SIG-M5 (cell line): ENCODE data around the gene PHF13.

Source experiments
- DNase-seq: peaks from one replicate; lab custom pipeline; 2025; lab: John Stamatoyannopoulos, UW

Gene PHF13

DNA sequence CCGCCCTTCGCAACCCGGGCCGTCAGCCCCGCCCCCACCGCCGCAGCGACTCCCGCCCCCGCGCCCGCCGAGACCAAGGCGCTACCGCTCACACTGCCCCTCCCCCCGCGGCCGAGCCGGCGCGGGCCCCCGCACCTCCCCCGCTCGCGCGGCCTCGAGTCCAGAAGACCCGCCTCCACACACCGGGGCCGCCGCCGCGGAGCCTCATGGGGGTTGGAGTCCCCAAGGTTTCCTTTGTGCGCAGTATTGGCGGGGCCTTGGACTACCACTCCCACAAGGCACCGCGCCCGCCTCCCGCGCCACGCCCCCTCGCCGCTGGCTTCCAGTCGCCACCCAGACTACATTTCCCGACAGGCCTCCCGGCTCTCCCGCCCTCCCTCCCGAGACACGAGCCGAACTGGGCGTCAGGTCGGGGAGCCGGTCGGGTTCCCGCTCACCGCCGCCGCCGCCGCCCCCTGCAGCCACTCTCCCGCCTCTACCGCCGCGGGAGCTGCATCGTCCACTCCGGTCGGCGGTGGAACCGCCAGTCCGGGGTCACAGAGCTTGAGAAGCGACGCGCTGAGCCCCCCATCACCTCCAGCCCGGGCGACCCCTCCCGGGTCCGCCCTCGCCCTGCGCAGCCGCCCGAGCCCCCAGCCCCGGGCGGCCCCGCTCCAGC, at the start of gene PHF13:
PHF13 (plus strand) TSS at position 371 of the 658 bp plus-strand sequence. CDS start 336 bp downstream, outside the sequence.
- DNase-seq, result peak; percentile 85

DNA sequence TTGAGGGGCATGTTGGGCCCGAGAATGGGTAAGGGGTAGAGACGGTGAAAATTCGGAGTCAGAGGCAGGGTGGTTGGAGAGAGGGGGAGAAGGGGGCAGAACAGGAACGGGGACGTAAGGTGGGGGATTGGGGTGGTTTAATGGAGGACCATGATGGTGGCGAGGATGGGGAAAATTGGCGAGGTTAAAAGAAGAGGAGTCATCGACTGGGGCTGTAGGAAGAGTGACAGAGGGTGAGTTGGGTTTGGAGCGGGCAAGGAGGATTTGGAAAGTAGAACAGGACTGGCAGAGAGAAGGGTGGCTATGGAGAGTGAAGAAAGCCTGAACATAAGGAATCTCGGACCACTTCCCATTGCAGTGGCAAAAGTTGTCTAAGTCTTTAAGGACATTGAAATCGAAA, 44.5 kb upstream of the PHF13 start:
- DNase-seq, result no peak

DNA sequence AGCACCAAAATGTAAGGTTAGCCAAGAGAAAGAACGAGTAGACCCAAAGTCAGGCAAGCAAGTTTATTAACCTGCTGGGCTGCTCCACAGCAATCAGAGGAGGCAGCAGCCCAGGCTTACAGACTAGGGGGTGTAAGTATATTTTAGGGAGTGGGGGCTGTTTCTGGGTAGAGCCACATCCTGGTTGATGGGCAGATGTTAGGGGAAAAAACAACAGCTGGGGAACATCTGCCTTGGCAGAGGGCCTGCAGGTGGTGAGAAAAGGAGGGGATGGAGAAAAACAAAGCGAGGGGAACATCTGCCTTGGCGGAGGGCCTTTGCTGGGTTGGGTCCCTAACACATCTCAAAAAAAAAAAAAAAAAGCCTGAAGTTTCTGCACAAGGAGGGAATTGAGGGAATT, 43.4 kb upstream of the PHF13 start:
- no peak for DNase-seq

DNA sequence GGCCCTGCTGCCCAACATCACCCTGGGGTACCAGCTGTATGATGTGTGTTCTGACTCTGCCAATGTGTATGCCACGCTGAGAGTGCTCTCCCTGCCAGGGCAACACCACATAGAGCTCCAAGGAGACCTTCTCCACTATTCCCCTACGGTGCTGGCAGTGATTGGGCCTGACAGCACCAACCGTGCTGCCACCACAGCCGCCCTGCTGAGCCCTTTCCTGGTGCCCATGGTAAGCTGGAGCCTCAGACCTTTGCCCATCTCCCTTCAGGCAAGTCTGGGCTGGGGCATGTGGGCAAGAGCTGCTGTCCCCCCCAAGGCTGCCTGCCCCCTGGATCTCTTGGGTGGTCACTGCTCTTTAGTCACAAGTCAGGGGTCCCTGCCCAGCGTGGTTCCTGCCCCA, 42.5 kb upstream of the PHF13 start:
- no peak for DNase-seq

DNA sequence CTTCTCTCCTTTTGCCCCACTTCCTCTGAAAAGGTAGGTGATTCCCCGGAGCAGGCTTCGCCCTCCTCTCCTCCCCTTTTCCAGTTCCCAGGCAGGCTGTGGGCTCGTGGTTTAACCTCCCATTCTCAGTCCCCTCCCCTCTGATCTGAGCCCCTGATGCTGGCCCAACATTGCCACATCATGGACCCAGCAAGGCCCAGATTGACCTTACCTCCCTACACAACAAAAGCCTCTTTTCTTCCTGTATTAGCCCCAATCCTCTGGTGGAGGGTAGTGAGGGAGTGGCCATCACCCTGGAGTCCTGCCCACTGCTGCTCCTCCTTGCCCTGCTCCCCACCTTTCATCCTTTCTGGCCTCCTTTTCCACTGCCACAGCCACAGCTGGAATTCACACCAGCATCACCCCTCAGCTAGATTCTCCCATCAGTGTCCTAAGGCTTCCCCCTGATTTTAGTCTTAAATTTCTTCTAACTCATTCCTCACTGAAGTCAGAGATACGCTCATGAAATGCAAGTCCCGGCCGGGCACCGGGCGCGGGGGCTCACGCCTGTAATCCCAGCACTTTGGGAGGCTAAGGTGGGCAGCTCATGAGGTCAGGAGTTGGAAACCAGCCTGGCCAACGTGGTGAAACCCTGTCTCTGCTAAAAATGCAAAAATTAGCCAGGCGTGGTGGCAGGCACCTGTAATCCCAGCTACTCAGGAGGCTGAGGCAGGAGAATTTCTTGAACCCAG, 40.7 kb upstream of the PHF13 start:
- DNase-seq, result no peak

DNA sequence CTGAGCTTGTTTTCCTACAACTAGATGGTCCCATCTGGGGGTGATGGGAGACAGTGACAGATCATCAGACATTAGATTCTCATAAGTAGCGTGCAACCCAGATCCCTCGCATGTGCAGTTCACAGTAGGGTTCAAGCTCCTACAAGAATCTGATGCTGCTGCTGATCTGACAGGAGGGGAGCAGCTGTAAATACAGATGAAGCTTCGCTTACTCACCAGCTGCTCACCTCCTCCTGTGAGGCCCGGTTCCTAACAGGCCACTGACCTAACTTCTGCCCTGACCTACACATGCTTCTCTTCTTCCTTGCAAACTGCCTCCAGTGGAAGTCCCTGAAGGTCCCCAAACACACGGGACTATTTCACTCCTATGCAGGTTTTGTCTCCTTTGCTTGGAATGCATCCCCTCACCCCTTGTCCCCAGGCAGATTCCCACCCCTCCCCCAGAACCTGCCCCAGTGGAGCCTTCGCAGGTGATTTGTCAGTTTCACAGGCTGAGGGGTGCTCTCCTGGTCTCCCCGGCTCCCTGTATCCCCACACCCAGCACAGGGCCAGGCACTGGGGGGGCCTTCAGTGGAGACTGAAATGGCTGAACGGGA, 39.4 kb upstream of the PHF13 start:
- DNase-seq, result no peak

DNA sequence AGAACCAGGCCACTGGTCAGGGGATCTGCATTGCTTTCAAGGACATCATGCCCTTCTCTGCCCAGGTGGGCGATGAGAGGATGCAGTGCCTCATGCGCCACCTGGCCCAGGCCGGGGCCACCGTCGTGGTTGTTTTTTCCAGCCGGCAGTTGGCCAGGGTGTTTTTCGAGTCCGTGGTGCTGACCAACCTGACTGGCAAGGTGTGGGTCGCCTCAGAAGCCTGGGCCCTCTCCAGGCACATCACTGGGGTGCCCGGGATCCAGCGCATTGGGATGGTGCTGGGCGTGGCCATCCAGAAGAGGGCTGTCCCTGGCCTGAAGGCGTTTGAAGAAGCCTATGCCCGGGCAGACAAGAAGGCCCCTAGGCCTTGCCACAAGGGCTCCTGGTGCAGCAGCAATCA, 38.7 kb upstream of the PHF13 start:
- DNase-seq, result no peak

DNA sequence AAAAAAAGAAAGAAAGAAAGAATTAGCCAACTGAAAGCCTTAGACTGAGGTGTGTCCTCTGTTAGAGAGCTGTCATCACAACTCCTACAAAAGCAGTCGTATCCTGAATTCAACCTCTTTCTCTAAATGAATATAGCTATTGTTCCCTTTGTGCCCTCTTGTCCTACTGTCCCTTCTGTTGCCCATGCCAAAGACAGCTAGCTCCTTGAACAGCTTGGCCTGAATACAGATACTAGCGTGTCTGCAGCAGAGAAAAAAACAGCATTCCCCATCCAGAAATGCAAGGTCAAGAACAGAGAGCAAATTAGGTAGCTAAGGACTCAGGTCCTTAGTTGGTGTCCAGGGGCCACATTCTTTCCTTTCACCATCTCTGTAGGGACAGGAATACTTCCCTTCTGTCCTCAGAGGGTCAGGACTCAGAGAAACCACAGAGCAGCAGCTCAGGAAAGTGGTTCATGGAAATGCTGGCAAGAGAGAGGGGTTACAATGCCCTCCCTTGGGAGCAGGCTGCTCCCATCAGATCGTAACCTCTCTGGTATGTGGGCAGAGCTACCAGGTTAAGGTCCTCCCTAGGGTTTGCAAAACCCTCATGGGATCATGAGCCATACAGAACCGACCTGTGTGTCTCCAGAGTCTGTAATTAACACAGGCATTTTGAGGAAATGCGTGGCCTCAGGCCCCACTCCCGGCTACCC, 35.6 kb upstream of the PHF13 start:
- DNase-seq, result no peak

DNA sequence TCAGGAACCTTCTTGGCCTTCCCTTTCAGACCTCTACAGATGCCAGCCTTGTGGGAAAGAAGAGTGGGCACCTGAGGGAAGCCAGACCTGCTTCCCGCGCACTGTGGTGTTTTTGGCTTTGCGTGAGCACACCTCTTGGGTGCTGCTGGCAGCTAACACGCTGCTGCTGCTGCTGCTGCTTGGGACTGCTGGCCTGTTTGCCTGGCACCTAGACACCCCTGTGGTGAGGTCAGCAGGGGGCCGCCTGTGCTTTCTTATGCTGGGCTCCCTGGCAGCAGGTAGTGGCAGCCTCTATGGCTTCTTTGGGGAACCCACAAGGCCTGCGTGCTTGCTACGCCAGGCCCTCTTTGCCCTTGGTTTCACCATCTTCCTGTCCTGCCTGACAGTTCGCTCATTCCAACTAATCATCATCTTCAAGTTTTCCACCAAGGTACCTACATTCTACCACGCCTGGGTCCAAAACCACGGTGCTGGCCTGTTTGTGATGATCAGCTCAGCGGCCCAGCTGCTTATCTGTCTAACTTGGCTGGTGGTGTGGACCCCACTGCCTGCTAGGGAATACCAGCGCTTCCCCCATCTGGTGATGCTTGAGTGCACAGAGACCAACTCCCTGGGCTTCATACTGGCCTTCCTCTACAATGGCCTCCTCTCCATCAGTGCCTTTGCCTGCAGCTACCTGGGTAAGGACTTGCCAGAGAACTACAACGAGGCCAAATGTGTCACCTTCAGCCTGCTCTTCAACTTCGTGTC, 34.7 kb upstream of the PHF13 start:
- no peak for DNase-seq

DNA sequence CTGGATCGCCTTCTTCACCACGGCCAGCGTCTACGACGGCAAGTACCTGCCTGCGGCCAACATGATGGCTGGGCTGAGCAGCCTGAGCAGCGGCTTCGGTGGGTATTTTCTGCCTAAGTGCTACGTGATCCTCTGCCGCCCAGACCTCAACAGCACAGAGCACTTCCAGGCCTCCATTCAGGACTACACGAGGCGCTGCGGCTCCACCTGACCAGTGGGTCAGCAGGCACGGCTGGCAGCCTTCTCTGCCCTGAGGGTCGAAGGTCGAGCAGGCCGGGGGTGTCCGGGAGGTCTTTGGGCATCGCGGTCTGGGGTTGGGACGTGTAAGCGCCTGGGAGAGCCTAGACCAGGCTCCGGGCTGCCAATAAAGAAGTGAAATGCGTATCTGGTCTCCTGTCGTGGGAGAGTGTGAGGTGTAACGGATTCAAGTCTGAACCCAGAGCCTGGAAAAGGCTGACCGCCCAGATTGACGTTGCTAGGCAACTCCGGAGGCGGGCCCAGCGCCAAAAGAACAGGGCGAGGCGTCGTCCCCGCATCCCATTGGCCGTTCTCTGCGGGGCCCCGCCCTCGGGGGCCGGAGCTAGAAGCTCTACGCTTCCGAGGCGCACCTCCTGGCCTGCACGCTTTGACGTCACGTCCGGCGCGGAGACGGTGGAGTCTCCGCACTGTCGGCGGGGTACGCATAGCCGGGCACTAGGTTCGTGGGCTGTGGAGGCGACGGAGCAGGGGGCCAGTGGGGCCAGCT, 34.0 kb upstream of the PHF13 start, which contains the start of gene ZBTB48:
ZBTB48 (plus strand) TSS at position 621 of the 745 bp plus-strand sequence. CDS start 616 bp downstream, outside the sequence.
- DNase-seq, result peak; percentile 71

DNA sequence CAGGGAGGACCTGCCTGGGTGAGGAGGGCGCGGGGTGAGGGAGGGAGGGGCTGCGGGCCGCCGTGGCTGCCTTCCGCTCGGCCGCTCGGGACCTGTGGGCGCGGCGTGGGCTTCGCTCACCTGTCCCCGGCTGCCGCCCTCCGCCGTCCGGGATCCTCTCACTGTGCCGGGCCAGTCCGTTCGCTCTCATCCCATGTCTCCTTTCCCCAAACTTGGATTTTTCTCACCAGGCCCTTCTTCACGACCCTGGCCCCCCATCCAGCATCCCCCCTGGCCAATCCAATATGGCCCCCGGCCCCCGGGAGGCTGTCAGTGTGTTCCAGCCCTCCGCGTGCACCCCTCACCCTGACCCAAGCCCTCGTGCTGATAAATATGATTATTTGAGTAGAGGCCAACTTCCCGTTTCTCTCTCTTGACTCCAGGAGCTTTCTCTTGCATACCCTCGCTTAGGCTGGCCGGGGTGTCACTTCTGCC, 33.4 kb upstream of the PHF13 start:
- DNase-seq, result no peak

DNA sequence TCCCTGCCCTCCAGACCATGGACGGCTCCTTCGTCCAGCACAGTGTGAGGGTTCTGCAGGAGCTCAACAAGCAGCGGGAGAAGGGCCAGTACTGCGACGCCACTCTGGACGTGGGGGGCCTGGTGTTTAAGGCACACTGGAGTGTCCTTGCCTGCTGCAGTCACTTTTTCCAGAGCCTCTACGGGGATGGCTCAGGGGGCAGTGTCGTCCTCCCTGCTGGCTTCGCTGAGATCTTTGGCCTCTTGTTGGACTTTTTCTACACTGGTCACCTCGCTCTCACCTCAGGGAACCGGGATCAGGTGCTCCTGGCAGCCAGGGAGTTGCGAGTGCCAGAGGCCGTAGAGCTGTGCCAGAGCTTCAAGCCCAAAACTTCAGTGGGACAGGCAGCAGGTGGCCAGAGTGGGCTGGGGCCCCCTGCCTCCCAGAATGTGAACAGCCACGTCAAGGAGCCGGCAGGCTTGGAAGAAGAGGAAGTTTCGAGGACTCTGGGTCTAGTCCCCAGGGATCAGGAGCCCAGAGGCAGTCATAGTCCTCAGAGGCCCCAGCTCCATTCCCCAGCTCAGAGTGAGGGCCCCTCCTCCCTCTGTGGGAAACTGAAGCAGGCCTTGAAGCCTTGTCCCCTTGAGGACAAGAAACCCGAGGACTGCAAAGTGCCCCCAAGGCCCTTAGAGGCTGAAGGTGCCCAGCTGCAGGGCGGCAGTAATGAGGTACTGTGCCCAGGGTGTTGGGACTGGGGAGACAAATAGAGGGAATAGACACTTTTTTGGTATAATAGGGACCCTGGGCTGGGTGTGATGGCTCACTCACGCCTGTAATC, 32.7 kb upstream of the PHF13 start:
- no peak for DNase-seq

DNA sequence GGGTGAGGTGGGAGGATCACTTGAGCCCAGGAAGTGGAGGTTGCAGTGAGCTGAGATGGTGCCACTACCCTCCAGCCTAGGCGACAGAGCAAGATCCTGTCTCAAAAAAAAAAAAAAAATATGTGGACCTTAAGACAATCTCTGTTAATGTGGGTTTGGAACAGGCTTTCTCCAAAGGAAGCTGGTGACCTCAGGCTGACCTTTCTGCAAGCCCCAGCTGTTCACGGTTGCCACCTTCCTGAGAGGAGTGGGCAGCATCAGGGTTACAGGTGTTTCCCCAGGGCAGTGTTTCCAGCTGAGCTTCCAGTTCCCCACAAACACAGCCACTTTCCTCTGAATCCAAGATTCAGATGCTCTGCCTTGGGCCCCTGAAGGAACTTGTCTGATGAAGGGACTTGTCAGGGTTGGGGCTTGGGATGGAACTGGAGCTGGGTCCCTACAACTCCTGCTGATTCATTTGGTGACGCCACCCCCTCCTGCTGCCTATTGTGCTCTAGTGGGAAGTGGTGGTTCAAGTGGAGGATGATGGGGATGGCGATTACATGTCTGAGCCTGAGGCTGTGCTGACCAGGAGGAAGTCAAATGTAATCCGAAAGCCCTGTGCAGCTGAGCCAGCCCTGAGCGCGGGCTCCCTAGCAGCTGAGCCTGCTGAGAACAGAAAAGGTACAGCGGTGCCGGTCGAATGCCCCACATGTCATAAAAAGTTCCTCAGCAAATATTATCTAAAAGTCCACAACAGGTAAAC, 31.8 kb upstream of the PHF13 start:
- no peak for DNase-seq

DNA sequence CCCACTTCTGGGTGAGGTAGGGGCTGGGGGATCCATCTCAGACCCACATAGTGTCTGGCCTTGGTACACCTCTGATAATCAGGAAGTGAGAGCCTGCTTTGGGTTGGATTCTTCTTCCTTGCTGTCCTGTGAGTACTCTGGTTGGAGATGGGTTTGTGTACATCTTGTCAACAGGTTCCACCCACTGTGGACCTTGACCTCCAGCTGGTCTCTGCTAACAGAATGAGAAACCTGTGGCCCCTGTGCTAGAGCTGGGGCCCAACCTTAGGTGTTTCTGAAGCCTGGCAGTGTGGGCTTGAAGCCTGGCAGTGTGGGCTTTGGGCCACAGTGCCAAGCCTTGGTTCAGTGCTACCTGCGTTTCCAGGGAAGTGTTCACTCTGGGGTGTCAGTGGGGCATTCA, 31.2 kb upstream of the PHF13 start:
- DNase-seq, result no peak

DNA sequence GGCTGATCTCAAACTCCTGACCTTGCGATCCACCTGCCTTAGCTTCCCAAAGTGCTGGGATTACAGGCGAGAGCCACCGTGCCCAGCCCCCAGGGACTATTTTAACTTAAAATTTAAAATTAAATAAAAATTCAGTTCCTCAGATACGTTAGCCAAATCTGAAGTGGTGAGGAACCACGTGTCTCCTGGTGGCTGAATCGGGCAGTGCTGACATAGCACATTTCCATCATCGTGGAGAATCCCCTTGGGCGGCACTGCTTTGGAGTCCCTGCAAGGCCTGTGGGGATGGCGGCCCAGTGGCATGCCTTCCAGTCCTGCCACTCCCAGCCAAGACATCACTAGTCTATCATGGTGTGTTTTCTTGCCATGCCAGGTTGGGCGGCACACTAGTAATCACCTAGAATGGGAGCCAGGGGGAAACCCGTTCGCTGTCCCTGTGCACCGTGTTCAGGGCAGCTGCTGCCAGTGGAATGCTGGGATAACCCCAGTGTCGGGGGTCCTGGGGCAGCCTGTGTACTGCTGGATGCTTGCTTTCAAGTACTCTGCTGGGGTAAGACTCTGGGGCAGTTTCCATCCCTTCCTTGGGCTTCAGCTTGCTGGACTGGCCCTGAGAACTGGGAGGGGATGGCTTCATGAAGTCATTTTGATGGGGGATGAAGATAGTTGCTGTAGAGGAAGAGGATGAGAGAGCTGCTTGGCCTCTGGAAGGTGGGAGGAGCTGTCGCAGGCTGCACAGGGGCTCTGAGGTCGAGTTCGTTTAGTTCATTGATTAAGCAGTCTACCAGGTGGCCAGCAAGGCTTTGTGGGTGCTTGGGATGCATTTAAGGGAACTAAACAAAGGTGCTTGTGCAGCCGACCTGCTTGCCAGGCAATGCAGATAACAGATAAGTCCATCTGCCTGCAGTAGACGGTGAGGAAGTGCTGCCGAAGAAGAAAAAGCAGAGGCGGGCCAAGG, 29.1 kb upstream of the PHF13 start:
- DNase-seq, result no peak

DNA sequence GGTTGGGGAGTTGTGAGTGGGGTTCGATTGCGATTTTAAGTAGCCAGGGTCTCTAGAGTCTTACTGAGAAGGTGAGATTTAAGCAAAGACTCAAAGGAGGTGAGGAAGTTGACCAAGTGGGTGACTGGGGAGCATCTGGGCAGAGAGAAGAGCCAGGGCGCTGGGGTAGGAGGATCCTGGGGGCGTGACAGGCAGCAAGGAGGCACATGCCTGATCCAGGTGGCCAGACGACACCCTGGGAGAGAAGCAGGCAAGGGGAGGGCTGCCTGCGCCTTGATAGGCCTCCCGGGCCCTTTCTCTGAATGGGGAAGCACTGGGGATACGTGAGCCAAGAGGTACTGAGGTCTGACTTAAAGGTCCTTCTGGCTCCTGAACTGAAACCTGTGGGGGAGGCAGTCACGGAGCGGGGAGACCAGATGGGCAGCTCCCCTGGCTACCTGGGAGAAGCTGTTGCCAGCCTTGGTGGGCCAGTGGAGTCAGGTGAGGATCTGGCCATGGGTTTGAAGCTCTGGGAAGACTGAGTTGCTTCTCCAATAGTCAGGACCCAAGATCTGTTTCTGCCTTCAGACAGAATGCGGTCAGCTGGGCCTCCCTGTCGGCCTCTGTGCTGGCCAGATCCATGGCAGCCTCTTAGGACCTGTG, 28.3 kb upstream of the PHF13 start:
- no peak for DNase-seq

DNA sequence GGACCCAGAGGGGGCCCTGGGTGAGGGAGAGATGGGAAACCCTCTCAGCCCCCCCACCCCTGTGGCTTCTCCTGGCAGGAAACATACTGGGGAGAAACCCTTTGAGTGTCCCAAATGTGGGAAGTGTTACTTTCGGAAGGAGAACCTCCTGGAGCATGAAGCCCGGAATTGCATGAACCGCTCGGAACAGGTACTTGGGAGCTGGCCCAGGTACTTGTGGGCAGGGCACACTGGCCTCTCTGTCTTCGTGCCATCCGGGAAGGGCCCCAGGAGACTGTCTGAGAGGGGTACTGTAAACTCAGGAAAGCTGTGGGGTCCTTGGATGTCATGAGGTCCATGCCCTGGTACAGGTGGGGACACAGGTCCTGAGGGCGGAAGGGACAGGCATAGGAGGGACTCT, 27.7 kb upstream of the PHF13 start:
- no peak for DNase-seq

DNA sequence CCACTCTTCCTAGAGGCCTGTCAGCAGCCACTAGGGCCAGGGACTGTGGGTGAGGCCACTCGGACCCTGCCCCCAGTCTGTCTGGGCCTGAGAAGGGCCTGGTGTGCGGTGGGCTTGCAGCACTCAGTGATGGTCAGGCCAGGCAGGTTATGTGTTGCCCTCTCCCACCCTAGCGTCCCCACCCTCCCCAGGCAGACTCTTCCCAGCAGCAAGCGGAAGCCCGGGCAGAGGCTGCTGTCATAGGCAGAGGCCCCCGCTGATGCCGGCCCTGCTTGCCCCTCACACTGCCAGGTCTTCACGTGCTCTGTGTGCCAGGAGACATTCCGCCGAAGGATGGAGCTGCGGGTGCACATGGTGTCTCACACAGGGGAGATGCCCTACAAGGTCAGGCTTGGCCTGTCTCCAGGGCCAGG, 27.1 kb upstream of the PHF13 start:
- DNase-seq, result no peak
